AG08395 (cell line): Measurements from ENCODE around the gene PDCD1LG2.

Source experiments
- DNase-seq: peaks from one replicate; pipeline ENCODE4 v3.0.0; 2012; ENCODE audit warnings: mixed read lengths, low spot score

Gene PDCD1LG2

GRCh38 chr9:5611321-5612184, 101.2 kb downstream of the PDCD1LG2 start:
- peak; percentile 5 for DNase-seq

DNA sequence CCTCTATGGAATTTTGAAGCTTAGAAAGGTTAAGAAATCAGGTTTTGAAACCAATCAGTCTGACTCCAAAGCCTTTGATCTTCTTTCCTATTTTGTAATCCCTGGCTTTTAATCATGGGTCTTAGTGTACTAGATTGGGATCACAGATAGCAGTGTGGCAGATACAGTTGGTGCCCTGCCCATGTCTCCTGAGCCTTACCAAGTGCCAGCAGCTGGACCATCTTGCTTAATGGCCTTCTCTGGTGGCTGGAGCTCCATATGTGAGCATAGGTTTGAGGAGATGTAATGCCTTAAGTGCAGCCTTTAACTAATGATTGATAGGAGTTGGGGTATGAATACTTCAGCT, 101.8 kb downstream of the PDCD1LG2 start:
- no peak for DNase-seq

GRCh38 chr9:5614192-5614591, 103.9 kb downstream of the PDCD1LG2 start:
- no peak for DNase-seq

- DNase-seq = no peak
Observed at GRCh38 chr9:5614985-5615384, 104.7 kb downstream of the PDCD1LG2 start.

GRCh38 chr9:5617749-5618148, 107.4 kb downstream of the PDCD1LG2 start:
- DNase-seq = no peak

DNA sequence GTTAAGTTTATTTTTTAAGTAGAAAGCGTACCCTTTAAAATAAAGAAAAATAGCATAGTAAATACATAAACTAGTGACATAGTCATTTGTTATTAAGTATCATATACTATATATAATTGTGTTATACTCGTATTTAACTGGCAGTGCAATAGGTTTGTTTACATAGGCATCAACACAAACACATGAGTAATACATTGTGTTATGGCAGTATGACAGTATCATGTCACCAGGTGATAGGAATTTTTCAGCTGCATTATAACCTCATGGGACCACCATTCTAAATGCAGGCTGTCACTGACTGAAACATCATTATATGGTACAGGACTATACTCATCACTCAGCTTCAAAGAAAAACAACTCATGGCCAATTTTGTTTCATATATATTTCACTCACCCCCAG, 110.2 kb downstream of the PDCD1LG2 start:
- DNase-seq = no peak
